Measurements from ENCODE around the gene CMYA5. TPM values are rescaled to one million over a fixed set of nuclear protein-coding genes. Genes with fewer than 3 reads are reported as not detected.

The CMYA5 gene
- polyA plus RNA-seq, 2 donors = 0.46 to 0.55 TPM

DNA sequence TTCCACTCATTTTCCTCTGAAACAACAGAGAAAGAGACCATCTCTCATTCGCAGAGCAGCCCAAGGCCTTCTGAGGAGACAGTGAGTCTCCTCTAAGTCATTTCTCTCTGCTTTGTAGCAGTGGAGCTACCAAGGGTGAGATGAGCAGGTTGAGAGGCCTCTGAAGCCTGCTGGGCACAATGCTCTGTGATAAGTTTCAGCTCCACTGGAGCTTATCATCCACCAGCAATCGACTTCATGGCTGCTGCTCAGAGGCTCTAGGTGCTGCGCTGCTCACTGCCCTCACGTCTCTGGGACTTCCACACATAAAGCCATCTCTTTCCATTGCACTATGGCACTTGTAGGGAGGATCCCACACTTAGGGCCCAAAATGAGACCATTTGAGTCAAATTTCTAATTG, 96.3 kb downstream of the CMYA5 start:
- H3K27me3 ChIP-seq (ENCODE audit: control insufficient read depth in 1 of 2, insufficient read depth in 2 of 2, low read length in 2 of 2) = no peaks in the 10 kb centered on the region
- no peak overlapping the region for H3K27ac ChIP-seq (ENCODE audit: low read depth in 2 of 2, low read length in 1 of 2)
- WGBS, 2 donors = 89 to 92% methylated on average over 4 of the region's 4 CpGs

DNA sequence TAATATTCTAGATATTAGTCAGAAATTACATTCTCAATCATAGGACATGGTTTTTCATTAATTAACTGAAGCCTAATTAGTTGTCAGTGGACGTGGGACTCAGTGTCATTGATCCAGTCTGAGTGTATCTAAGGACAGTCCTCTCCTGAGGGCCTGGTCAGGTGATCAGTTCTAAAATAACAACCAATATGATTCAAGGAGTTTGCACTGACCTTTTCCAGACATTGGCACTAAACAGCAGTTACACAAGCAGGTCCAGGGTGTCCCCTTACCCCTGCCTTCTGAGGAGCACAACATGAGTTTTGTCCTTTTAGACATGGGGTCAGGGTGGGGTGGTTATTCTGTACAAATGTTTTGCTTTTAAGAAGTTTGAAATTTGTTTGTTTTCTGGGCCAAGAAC, 97.8 kb downstream of the CMYA5 start:
- no peaks in the 10 kb centered on the region for H3K27me3 ChIP-seq (ENCODE audit: control insufficient read depth in 1 of 2, insufficient read depth in 2 of 2, low read length in 2 of 2)
- 81 to 83% methylated on average over 1 of the region's 1 CpG for WGBS, 2 donors
- H3K9me3 ChIP-seq (ENCODE audit: control insufficient read depth in 2 of 2, insufficient read depth in 1 of 2, low read depth in 1 of 2, low read length in 1 of 2) = no peaks in the 10 kb centered on the region
- no peaks in the 10 kb centered on the region for H3K36me3 ChIP-seq (ENCODE audit: control insufficient read depth in 2 of 2, insufficient read depth in 2 of 2, low read length in 1 of 2)
- H3K27ac ChIP-seq (ENCODE audit: low read depth in 2 of 2, low read length in 1 of 2) = no peak overlapping the region
- no peak overlapping the region for H3K4me3 ChIP-seq (ENCODE audit: low read depth in 1 of 2, low read length in 2 of 2)
- H3K4me1 ChIP-seq (ENCODE audit: control insufficient read depth in 2 of 2, insufficient read depth in 2 of 2, low read length in 1 of 2) = no peaks in the 10 kb centered on the region

More for the DNA sequence above, 96.3 kb downstream of the CMYA5 start:
- Histone ChIP-seq H3K36me3 (ENCODE audit: control insufficient read depth in 2 of 2, insufficient read depth in 2 of 2, low read length in 1 of 2) (no peaks in the 10 kb centered on the region), H3K4me1 (ENCODE audit: control insufficient read depth in 2 of 2, insufficient read depth in 2 of 2, low read length in 1 of 2) (no peaks in the 10 kb centered on the region), H3K4me3 (ENCODE audit: low read depth in 1 of 2, low read length in 2 of 2) (no peak overlapping the region), H3K9me3 (ENCODE audit: control insufficient read depth in 2 of 2, insufficient read depth in 1 of 2, low read depth in 1 of 2, low read length in 1 of 2) (no peaks in the 10 kb centered on the region)

- Histone ChIP-seq H3K4me1 (ENCODE audit: control insufficient read depth in 2 of 2, insufficient read depth in 2 of 2, low read length in 1 of 2) (no peaks in the 10 kb centered on the region), H3K27me3 (ENCODE audit: control insufficient read depth in 1 of 2, insufficient read depth in 2 of 2, low read length in 2 of 2) (no peaks in the 10 kb centered on the region)
- WGBS, 2 donors = 76 to 89% methylated on average over 3 of the region's 3 CpGs
Observed at GRCh38 chr5:79791843-79792242, 102.2 kb downstream of the CMYA5 start.

DNA sequence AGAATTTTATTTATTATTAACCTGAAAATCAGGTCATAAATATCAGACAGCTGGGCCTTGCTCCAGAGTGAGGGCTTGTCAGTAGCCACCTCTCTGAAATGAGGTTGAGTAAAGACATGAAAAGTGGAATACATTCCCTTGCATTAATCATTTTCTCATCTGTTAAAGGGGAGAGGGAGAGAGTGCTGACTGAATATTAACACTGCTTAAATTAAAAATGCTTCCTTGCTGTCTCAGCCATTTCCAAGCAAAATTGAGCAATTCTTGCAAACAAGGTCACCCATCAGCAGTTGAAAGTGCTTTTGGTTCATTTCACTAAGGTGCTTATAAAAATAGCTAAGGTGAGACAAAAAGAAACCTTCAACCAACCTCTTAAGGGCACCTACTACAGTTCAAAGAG, 102.8 kb downstream of the CMYA5 start:
- no peaks in the 10 kb centered on the region for H3K4me1 ChIP-seq (ENCODE audit: control insufficient read depth in 2 of 2, insufficient read depth in 2 of 2, low read length in 1 of 2)
- no peak overlapping the region for H3K27ac ChIP-seq (ENCODE audit: low read depth in 2 of 2, low read length in 1 of 2)

More at GRCh38 chr5:79791843-79792242, 102.2 kb downstream of the CMYA5 start:
- no peak overlapping the region for H3K27ac ChIP-seq (ENCODE audit: low read depth in 2 of 2, low read length in 1 of 2)
- H3K36me3 ChIP-seq (ENCODE audit: control insufficient read depth in 2 of 2, insufficient read depth in 2 of 2, low read length in 1 of 2) = peaks cover 0 to 4% of the 10 kb centered on the region in 2 donors
- H3K9me3 ChIP-seq (ENCODE audit: control insufficient read depth in 2 of 2, insufficient read depth in 1 of 2, low read depth in 1 of 2, low read length in 1 of 2) = no peaks in the 10 kb centered on the region
- H3K4me3 ChIP-seq (ENCODE audit: low read depth in 1 of 2, low read length in 2 of 2) = no peak overlapping the region

GRCh38 chr5:79793304-79793703, 103.7 kb downstream of the CMYA5 start:
- H3K27ac ChIP-seq (ENCODE audit: low read depth in 2 of 2, low read length in 1 of 2) = no peak overlapping the region
- no peaks in the 10 kb centered on the region for H3K4me1 ChIP-seq (ENCODE audit: control insufficient read depth in 2 of 2, insufficient read depth in 2 of 2, low read length in 1 of 2)
- H3K27me3 ChIP-seq (ENCODE audit: control insufficient read depth in 1 of 2, insufficient read depth in 2 of 2, low read length in 2 of 2) = no peaks in the 10 kb centered on the region
- H3K36me3 ChIP-seq (ENCODE audit: control insufficient read depth in 2 of 2, insufficient read depth in 2 of 2, low read length in 1 of 2) = peaks cover 0 to 7% of the 10 kb centered on the region in 2 donors
- H3K9me3 ChIP-seq (ENCODE audit: control insufficient read depth in 2 of 2, insufficient read depth in 1 of 2, low read depth in 1 of 2, low read length in 1 of 2) = no peaks in the 10 kb centered on the region
- H3K4me3 ChIP-seq (ENCODE audit: low read depth in 1 of 2, low read length in 2 of 2) = no peak overlapping the region
- 89% methylated on average over 7 of the region's 7 CpGs for WGBS, 2 donors

More for the DNA sequence above, 102.8 kb downstream of the CMYA5 start:
- Histone ChIP-seq H3K4me3 (ENCODE audit: low read depth in 1 of 2, low read length in 2 of 2) (no peak overlapping the region), H3K27me3 (ENCODE audit: control insufficient read depth in 1 of 2, insufficient read depth in 2 of 2, low read length in 2 of 2) (no peaks in the 10 kb centered on the region), H3K36me3 (ENCODE audit: control insufficient read depth in 2 of 2, insufficient read depth in 2 of 2, low read length in 1 of 2) (peaks cover 0 to 4% of the 10 kb centered on the region in 2 donors), H3K9me3 (ENCODE audit: control insufficient read depth in 2 of 2, insufficient read depth in 1 of 2, low read depth in 1 of 2, low read length in 1 of 2) (no peaks in the 10 kb centered on the region)

- H3K36me3 ChIP-seq (ENCODE audit: control insufficient read depth in 2 of 2, insufficient read depth in 2 of 2, low read length in 1 of 2) = peaks cover 0 to 7% of the 10 kb centered on the region in 2 donors
- H3K27ac ChIP-seq (ENCODE audit: low read depth in 2 of 2, low read length in 1 of 2) = no peak overlapping the region
- no peaks in the 10 kb centered on the region for H3K9me3 ChIP-seq (ENCODE audit: control insufficient read depth in 2 of 2, insufficient read depth in 1 of 2, low read depth in 1 of 2, low read length in 1 of 2)
- no peaks in the 10 kb centered on the region for H3K27me3 ChIP-seq (ENCODE audit: control insufficient read depth in 1 of 2, insufficient read depth in 2 of 2, low read length in 2 of 2)
- no peak overlapping the region for H3K4me3 ChIP-seq (ENCODE audit: low read depth in 1 of 2, low read length in 2 of 2)
- H3K4me1 ChIP-seq (ENCODE audit: control insufficient read depth in 2 of 2, insufficient read depth in 2 of 2, low read length in 1 of 2) = no peaks in the 10 kb centered on the region
Observed at GRCh38 chr5:79793722-79794121, 104.1 kb downstream of the CMYA5 start.

GRCh38 chr5:79794347-79794746, 104.7 kb downstream of the CMYA5 start:
- WGBS, 2 donors = 90% methylated on average over 3 of the region's 3 CpGs
- Histone ChIP-seq H3K9me3 (ENCODE audit: control insufficient read depth in 2 of 2, insufficient read depth in 1 of 2, low read depth in 1 of 2, low read length in 1 of 2) (no peaks in the 10 kb centered on the region), H3K27me3 (ENCODE audit: control insufficient read depth in 1 of 2, insufficient read depth in 2 of 2, low read length in 2 of 2) (no peaks in the 10 kb centered on the region), H3K27ac (ENCODE audit: low read depth in 2 of 2, low read length in 1 of 2) (no peak overlapping the region), H3K4me1 (ENCODE audit: control insufficient read depth in 2 of 2, insufficient read depth in 2 of 2, low read length in 1 of 2) (no peaks in the 10 kb centered on the region), H3K36me3 (ENCODE audit: control insufficient read depth in 2 of 2, insufficient read depth in 2 of 2, low read length in 1 of 2) (peaks cover 0 to 7% of the 10 kb centered on the region in 2 donors), H3K4me3 (ENCODE audit: low read depth in 1 of 2, low read length in 2 of 2) (no peak overlapping the region)

- Histone ChIP-seq H3K27ac (ENCODE audit: low read depth in 2 of 2, low read length in 1 of 2) (no peak overlapping the region), H3K27me3 (ENCODE audit: control insufficient read depth in 1 of 2, insufficient read depth in 2 of 2, low read length in 2 of 2) (no peaks in the 10 kb centered on the region), H3K36me3 (ENCODE audit: control insufficient read depth in 2 of 2, insufficient read depth in 2 of 2, low read length in 1 of 2) (peaks cover 0 to 7% of the 10 kb centered on the region in 2 donors), H3K4me1 (ENCODE audit: control insufficient read depth in 2 of 2, insufficient read depth in 2 of 2, low read length in 1 of 2) (no peaks in the 10 kb centered on the region), H3K9me3 (ENCODE audit: control insufficient read depth in 2 of 2, insufficient read depth in 1 of 2, low read depth in 1 of 2, low read length in 1 of 2) (no peaks in the 10 kb centered on the region), H3K4me3 (ENCODE audit: low read depth in 1 of 2, low read length in 2 of 2) (no peak overlapping the region)
- 75 to 80% methylated on average over 8 of the region's 8 CpGs for WGBS, 2 donors
Observed at GRCh38 chr5:79795764-79796398, 106.2 kb downstream of the CMYA5 start.

DNA sequence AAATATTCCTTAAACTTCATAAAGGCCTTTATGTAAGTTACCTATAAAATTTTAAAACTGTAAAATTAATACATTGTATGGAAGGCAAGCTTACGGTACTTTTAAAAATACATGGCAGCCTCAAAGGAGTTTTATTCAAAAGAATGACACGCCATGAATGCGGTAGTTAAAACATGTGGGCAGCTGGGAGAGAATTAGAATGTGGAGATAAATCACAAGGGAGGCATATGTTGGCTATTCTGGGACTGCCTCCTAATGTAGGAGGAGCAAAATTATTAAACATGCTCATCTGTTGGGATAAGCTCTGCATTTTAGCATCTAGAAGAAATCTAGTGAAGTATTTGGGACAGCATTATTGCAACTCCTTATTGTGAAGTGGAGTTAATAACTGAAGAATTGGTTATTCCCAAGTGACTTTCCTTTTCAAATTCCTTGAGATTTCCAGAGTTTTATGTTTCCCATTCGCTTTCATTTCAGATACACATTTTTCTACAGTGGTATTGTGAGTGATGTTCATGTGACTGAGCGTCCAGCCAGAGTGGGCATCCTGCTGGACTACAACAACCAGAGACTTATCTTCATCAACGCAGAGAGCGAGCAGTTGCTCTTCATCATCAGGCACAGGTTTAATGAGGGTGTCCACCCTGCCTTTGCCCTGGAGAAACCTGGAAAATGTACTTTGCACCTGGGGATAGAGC, 109.4 kb downstream of the CMYA5 start:
- WGBS, 2 donors = 94 to 95% methylated on average over 7 of the region's 7 CpGs

More for the DNA sequence above, 109.4 kb downstream of the CMYA5 start:
- H3K27me3 ChIP-seq (ENCODE audit: control insufficient read depth in 1 of 2, insufficient read depth in 2 of 2, low read length in 2 of 2) = no peaks in the 10 kb centered on the region
- H3K4me3 ChIP-seq (ENCODE audit: low read depth in 1 of 2, low read length in 2 of 2) = no peak overlapping the region
- peaks cover 0 to 7% of the 10 kb centered on the region in 2 donors for H3K36me3 ChIP-seq (ENCODE audit: control insufficient read depth in 2 of 2, insufficient read depth in 2 of 2, low read length in 1 of 2)
- no peaks in the 10 kb centered on the region for H3K4me1 ChIP-seq (ENCODE audit: control insufficient read depth in 2 of 2, insufficient read depth in 2 of 2, low read length in 1 of 2)
- no peaks in the 10 kb centered on the region for H3K9me3 ChIP-seq (ENCODE audit: control insufficient read depth in 2 of 2, insufficient read depth in 1 of 2, low read depth in 1 of 2, low read length in 1 of 2)
- H3K27ac ChIP-seq (ENCODE audit: low read depth in 2 of 2, low read length in 1 of 2) = no peak overlapping the region
